OCI-M2 (cell line): Measurements from ENCODE around the gene NUCB1.
"Not testable (repeated sequence)": the region's sequence is repeated elsewhere in the genome, so short reads cannot be mapped to it uniquely, and the experiment has no call there.

Experiments used
- DNase-seq: peaks from one replicate; lab custom pipeline; 2025; ENCODE audit not compliant: unreplicated experiment; lab: John Stamatoyannopoulos, UW

Gene NUCB1

DNA sequence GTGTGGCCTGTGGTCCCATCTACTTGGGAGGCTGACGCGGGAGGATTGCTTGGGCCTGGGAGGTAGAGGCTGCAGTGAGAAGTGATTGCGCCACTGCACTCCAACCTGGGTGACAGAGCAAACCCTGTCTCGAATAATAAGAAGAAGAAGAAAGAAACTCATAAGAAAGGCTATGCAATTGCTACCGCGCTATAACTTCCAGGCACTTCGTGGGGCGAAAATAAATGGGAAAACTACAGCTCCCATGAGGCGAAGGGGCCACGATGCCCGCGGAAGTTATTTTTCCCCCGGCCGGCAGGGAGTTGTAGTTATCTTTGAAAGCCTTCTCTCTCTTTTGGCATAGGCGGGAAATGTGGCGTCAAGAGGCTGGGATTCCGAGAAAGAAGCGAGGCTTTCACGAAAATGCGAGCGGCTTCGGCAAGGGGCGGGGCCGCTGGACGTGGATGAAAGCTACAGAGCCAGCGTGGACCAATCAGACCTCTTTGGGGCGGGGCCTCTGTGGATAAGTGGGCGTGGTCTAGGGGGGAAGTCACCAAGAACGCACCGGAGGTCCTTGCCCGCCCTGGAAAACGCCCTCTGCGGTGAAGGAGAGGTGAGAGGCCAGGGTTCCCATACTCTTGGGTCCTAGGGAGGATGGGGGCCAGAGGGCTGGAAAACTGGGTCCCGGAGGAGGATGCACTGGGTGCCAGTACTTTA is at the start of gene NUCB1:
Gene NUCB1 (plus strand): TSS at position 532 of the 696 bp plus-strand sequence. CDS start 485 bp downstream, outside the sequence.
- DNase-seq: peak; percentile 97

DNA sequence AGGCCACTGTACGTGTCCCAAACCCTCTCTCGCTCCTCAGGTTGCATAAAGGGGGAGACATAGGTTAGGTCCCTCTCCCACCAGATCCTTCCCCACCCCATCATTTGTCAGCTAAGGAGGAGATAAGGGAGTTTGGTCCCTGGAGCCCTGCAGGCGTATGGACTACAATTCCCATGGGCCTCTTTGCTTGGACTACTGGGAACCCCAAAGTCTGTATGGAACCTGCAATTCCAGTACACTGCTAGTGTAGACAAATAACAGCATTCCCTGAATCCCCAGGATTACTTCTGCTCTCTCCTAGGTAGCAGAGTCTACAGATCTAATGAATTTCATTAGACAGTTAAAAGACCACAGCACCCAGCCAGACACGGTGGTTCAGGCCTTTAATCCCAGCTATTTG is 47.8 kb upstream of the NUCB1 start:
- no peak for DNase-seq

DNA sequence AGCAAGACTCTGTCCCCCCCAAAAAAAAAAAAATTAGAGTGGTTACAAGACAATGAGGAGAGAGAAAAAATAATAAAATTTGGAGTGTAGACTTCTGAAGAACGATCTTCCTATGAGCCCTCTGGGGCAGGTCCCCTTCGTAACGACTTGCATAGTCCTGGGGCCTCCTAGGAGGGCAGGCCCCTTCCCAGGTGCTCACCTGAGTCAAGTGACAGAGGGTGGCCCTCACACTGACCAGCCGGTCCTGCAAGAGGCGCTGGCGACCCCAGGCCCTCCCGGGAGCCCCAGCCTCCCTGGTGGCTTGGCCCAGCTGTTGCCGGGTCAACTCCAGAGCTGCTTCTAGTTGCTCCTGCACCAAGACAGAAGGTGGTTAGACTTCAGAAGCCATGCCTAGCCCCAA is 46.6 kb upstream of the NUCB1 start:
- no peak for DNase-seq

DNA sequence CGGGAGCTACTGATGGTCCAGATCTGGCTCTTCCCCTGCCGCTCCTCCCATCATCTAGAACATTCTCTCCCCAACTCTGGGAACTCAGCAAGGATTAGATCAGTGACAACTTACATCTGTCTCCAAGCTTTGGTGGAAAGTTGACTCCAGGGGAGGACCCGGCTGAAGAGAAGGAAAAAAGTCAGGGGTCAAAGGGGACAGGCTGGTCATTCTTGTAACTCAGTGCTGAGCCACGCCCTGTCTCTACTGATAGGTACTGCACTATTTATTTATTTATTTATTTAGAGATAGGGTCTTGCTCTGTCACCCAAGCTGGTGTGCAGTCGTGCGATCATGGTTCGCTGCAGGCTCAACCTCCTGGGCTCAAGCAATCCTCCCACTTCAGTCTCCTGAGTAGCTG is 46.0 kb upstream of the NUCB1 start:
- DNase-seq: no peak

DNA sequence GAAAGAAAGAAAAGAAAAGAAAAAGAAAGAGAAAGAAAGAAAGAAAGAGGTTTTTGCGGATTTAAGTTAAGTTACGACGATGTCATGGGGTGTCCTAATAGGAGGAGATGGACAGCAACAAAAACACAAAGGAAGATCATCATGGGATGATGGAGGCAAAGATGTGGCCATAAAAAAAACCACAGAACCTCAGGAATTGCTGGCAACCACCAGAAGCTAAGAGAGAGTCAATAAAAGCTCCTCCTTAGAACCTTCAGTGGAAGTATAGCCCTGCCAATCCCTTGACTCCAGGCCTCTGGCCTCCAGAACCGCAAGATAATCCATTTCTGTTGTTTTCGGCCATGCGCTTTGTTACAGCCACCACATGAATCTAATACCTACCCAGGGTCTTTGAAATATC is 43.2 kb upstream of the NUCB1 start:
- DNase-seq: no peak

DNA sequence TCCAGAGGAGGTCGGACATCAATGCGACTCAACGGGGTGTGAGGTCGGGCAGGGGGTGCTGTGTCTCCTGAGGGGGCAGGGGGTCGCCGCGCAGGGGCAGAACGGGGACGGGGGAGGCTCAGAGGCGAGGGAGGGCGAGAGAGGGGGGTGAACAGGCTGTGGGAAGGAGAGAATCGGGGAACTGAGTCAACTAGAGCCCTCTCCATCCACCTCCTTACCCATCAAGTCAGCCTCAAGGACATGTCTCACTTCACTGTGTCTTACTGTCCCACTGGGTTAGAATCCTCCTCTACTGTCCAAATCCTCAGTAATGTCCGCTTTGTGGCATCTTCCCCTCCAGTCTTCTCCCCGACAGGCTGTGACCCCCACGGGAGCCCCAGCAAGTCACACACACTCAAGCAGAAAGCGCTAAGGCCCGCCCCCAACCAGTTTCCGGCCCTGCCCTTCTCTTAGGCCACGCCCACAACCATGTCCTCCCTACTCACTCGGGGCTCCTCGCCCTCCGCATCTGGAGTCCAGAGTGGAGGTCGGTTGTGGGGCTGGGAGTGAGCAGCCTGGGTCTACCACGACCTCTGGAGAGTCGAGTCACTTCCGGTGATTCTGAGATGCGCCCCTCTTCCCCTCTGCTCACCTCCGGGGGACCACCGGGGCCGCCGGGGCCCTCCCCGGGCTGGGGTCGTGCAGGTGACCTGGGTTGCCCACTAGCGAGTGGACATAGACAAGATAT is 41.0 kb upstream of the NUCB1 start:
- DNase-seq: no peak

DNA sequence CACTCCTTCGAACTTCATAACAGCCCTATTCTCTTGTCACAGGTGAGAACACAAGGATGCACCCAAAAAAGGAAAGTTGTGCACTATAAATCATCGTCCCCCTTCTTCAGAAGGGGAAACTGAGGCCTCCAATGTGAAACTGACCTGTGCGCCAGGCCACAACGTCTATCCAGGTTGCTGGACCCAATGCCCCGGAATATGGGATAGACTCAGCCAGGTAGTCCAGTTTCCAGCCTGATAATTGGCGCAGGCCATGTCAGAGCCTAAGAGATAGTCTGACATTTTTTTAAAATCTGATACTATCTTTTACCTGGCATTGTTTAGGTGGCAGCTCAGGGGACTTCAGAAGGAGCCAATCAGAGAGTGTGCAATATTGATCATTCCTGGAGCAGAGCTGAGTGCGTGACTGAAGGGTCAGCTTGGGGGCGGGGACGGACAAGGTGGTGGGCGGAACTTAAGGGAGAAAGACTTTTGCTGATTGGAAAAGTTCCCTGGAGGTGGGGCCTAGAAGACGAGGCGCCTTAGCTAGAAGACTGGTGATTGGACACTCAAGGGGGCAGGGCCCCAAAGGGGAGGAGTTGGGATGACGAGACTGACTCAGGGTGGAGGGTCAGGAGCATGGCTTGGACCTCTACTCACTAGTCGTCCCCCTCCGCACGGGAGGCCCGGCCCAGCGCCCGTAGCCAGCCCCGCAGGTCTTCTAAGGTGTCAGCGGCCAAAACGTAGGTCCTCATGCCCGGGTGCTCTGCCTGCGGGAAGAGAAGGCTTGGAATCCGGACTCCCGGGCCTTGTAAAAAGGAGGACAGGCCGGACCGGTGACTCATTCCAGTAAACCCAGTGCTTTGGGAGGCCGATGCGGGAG is 40.2 kb upstream of the NUCB1 start:
- no peak for DNase-seq

DNA sequence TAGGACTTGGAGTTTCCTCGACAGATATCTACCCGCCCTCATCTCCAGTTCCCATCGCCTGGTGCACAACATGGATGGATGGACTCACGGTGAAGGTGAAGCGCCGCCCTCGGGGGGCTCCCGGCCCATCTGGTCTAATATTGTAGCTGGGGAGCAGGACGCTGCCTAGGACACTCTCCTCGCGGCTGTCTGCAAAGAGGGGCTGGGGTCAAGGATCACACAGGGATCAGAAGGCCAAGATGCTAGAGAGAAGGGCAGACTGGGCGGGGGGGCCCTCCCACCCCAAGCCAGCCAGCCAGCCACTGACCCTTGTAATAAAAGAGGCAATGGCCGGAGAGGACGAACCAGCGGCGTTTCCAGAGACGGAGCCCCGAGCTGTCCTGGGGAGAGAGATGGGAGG is 38.8 kb upstream of the NUCB1 start:
- no peak for DNase-seq

DNA sequence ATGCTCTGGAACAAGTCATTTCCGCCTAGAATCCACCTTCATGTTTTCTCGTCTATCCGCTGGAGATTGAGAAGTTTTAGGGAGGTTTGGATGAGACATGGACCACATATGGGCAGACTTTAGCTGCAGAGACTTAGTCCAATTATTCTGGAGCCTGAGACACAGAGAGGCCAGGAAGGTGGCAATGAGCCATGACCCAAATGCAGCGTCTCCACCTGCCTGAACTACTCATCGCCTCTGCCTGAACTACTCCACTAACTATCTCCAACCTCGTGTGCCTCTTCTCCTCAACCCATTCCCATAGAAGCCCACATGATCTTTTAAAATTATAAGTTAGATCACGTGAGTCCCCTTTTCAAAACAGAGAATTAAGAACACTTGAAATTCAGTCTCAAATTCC is 37.3 kb upstream of the NUCB1 start:
- DNase-seq: no peak

DNA sequence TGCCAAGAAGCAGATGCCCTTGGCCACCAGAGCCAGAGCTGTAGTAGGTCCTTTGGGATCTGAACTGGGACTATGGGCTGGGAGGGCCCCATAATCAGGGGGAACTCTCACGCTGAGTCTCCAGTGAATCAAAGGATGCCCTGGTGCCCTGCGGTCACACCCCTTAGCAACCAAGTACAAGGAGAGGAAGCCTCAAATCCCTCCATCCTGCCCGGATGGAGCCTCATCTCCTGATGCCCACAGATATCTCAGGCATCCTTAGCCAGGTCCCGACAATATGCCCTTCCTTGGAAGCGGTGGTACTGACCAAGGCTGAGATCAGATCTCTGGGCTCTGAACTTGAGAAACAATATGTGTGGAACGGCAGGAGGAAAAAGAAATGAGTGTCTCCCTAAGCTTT is 33.4 kb upstream of the NUCB1 start:
- DNase-seq: no peak

DNA sequence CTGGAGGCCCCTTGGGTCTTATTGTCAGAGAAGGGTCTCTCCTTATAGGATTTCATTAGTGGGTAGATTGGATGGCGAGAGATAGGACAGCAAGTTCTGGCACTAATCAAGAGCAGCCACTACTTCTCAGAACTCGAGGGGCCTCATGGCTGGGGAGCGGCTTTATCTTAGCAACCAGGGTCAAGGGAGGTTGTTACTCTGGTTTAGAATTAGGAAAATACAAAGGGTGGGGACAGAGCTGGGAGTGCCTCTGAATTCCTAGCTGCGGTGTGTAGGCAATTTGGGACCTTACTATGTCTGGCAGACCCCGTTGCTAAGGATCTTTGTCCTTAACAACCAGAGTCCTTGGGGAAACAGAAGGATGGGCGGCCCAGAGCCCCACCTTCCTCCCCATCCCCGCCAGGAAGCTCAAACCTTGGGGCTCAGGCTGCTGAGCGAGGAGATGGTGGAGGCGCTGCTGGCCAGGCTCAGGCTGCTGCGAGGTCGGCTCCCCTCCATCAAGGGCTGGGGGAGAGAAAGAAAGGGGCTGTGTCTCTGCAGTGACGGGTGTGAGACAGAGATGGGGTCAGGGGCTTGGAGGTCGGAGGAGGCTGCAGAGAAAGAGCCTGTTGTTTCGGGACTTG is 32.9 kb upstream of the NUCB1 start:
- DNase-seq: no peak

DNA sequence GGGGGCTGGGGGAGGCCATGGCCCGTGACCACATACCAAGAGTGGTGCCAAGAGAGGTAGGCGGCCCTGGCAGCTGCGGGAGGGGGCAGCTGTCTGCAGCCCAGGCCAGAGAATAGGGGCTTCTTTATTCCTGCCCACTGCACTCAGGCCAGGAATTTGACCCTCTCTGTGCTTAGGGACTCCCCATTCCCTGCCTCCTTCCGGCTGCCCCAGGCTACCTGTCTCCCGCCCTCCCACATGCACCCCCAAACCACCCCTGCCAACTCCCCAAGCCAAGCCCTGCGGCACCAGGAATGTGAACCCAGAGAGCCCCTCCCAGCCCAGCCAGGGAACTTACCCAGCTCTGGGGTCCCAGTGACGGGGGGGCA is 32.4 kb upstream of the NUCB1 start:
- DNase-seq: no peak

DNA sequence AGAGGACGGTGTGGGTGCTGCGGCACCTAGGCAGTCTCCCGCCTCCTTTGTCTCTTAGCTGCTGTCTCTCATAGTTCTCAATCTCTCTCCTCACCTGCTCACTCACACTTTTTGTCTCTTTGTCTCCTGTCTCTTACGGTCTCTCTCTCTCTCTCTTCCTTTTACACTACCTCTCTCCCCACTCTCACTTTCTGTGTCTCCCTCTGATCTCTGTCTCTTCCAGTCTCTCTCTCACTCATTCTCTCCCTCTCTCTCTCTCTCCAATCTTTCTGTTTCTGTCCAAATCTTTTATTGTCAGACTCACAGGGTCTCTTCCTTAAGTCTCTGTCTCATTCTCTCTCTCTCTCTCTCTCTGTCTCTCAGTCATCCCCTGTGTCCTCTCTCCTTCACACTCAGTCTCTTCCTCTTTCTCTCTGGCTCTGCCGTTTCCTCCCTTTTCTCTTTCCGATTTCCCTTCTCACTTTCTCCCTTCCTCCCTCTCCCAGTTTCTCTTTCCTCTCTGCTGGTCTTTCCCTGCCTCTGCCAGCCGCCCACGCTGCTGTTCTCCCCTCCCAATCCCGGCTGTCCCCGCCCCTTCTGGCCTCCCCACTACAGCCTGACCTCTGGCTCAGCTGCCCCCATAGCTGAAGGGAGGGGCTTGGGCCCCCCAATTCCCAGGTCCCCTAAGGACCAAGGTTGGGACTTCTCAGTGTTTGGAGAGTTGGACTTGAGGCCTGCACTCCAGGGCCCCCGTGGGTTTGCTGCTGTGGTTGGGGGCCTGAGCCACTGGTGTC is 31.8 kb upstream of the NUCB1 start, which contains the start of gene PLEKHA4:
Gene PLEKHA4 (minus strand): TSS at position 504 of the 773 bp plus-strand sequence. CDS start 997 bp downstream, outside the sequence.
- no peak for DNase-seq

DNA sequence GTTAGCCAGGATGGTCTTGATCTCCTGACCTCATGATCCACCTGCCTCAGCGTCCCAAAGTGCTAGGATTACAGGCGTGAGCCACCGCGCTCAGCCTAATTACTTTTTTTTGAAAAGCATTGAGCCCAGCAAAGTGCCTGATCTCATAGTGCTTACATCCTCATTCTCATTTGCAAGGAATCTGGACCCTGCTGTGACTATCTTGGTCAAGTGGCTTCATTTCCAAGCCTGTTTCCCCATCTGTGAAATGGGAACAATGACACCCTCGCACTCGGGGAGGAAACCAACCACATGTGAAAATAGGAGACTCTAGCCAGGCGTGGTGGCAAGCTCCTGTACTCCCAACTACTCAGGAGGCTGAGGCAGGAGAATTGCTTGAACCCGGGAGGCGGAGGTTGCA is 30.1 kb upstream of the NUCB1 start:
- no peak for DNase-seq

DNA sequence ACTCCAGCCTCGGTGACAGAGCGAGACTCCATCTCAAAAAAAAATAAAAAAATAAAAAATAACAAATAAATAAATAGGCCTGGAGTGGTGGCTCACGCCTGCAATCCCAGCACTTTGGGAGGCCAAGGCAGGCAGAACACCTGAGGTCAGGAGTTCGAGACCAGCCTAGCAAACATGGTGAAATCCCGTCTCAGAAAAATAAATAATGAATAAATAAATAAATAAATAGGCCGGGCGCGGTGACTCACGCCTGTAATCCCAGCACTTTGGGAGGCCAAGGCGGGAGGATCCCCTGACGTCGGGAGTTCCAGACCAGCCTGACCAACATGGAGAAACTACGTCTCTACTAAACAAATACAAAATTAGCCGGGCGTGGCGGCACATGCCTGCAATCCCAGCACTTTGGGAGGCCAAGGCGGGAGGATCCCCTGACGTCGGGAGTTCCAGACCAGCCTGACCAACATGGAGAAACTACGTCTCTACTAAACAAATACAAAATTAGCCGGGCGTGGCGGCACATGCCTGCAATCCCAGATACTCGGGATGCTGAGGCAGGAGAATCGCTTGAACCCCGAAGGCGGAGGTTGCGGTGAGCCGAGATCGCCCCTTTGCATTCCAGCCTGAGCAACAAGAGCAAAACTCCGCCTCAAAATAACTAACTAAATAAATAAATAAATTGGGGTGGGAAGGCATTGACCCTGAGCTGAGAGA is 28.5 kb upstream of the NUCB1 start:
- DNase-seq: not testable (repeated sequence)

DNA sequence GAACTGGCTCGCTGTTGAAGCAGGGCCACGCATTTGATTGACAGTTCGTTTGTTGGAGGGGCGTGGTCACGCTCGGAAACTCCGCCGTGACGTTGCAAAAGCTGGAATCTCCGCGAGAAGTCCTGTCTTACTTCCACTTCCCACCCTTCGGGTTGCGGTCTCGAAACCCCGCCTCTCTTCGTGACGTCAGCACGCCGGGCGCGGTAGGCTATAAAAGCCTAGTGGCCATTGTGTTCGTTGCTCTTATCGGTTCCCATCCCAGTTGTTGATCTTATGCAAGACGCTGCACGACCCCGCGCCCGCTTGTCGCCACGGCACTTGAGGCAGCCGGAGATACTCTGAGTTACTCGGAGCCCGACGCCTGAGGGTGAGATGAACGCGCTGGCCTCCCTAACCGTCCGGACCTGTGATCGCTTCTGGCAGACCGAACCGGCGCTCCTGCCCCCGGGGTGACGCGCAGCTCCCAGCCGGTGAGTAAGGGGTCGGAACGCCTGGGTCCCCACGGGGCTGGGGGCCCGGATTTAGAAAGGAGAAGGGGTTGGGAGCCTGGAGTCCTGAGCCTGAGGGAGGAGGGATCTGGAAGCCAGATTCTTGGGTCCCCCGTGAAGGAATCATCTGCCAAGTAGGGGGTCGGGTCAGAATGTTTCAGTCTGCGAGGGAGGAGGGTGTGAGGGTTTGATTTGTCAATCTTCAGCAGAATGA is 27.8 kb upstream of the NUCB1 start, which contains the start of gene PPP1R15A:
Gene PPP1R15A (plus strand): TSS at position 240 of the 702 bp plus-strand sequence. CDS start 813 bp downstream, outside the sequence.
- DNase-seq: peak; percentile 98

DNA sequence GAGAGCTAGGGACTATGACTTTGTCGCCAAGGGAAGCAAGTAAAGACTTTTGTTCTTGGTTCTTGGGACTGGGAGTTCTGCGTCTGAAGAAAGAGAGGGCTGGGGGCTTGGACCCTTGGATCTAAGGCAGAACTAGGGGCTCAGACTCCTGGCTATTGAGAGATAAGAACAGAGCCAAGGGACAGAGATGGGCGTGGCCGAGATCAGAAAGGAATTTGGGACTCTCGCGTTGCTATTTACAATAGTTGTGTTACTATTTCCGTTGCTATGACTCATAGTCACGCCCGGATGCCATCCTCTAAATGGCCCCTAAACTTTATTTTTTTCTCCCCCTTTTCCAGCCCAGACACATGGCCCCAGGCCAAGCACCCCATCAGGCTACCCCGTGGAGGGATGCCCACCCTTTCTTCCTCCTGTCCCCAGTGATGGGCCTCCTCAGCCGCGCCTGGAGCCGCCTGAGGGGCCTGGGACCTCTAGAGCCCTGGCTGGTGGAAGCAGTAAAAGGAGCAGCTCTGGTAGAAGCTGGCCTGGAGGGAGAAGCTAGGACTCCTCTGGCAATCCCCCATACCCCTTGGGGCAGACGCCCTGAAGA is 27.1 kb upstream of the NUCB1 start:
- peak; percentile 76 for DNase-seq

DNA sequence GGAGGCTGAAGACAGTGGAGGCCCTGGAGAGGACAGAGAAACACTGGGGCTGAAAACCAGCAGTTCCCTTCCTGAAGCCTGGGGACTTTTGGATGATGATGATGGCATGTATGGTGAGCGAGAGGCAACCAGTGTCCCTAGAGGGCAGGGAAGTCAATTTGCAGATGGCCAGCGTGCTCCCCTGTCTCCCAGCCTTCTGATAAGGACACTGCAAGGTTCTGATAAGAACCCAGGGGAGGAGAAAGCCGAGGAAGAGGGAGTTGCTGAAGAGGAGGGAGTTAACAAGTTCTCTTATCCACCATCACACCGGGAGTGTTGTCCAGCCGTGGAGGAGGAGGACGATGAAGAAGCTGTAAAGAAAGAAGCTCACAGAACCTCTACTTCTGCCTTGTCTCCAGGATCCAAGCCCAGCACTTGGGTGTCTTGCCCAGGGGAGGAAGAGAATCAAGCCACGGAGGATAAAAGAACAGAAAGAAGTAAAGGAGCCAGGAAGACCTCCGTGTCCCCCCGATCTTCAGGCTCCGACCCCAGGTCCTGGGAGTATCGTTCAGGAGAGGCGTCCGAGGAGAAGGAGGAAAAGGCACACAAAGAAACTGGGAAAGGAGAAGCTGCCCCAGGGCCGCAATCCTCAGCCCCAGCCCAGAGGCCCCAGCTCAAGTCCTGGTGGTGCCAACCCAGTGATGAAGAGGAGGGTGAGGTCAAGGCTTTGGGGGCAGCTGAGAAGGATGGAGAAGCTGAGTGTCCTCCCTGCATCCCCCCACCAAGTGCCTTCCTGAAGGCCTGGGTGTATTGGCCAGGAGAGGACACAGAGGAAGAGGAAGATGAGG is 26.4 kb upstream of the NUCB1 start:
- peak; percentile 61 for DNase-seq
